ENCODE data around the gene LPCAT1.

- TF ChIP-seq REST (IDR thresholded peaks at IDR 0.05; ENCODE audit: insufficient read depth in 1 of 2, low read depth in 2 of 2, low read length in 1 of 2) (no peak), CTCF (IDR thresholded peaks at IDR 0.05) (no peak)
These were observed 23.9 kb upstream of the LPCAT1 start for GRCh38 chr5:1547655-1548054.

Data from Panc1 (cell line).